Thoracic aorta (tissue), 2 donors: ENCODE results near the gene CCT6B. TPM values are rescaled to one million over a fixed set of nuclear protein-coding genes. Genes with fewer than 3 reads are reported as not detected.

Experiments used
- ATAC-seq: fragments of 150-250 bp; one replicate; pipeline ENCODE4 v1.8.0; 2017; ENCODE audit warnings: low read depth; ENCODE audit not compliant: insufficient number of reproducible peaks, low FRiP score
- DNase-seq: peaks from one replicate; pipeline ENCODE4 v3.0.0-alpha.2; 2020; ENCODE audit warnings: low spot score
- H3K27ac ChIP-seq, 2 donors: fragments of 200-600 bp; sonication (generic); 1 replicate in 1 of 2; 2 replicates in 1 of 2; pipeline ENCODE4 v1.5.1; 2016; ENCODE audit warnings: mild to moderate bottlenecking in 2 of 2, moderate library complexity in 2 of 2
- H3K27me3 ChIP-seq: fragments of 200-600 bp; sonication (generic); replicated peaks from 2 replicates; pipeline ENCODE4 v1.6.0; 2016; ENCODE audit warnings: mild to moderate bottlenecking; ENCODE audit not compliant: insufficient read depth
- H3K36me3 ChIP-seq: fragments of 200-600 bp; sonication (generic); one replicate; pipeline ENCODE4 v1.5.1; 2016
- H3K4me1 ChIP-seq, 2 donors: fragments of 200-600 bp; sonication (generic); 1 replicate in 1 of 2; 2 replicates in 1 of 2; pipeline versions ENCODE4 v1.5.1 to v1.6.0; 2016; ENCODE audit warnings: low read depth in 2 of 2, mild to moderate bottlenecking in 1 of 2; ENCODE audit not compliant: control insufficient read depth in 1 of 2
- H3K4me3 ChIP-seq: fragments of 200-600 bp; sonication (generic); 2 replicates; pipeline ENCODE4 v1.5.1; 2016; ENCODE audit warnings: mild to moderate bottlenecking
- H3K9me3 ChIP-seq: fragments of 200-600 bp; sonication (generic); 2 replicates; pipeline ENCODE4 v1.5.1; 2016
- CTCF ChIP-seq: fragments of 200-600 bp; sonication (generic); IDR thresholded peaks from one replicate; pipeline ENCODE4 v1.5.1; 2019; ENCODE audit warnings: antibody characterized with exemption
- total RNA-seq, 2 donors: library from RNA; depleted of rRNA; stranded (reverse); fragments of >200 nt; gene quantifications; one replicate each; pipeline versions ENCODE4 v1.1.0 to v1.2.3, GENCODE V29; 2016

Gene CCT6B
- total RNA-seq, 2 donors from 2014 or later: 1.1 to 4.9 TPM

DNA sequence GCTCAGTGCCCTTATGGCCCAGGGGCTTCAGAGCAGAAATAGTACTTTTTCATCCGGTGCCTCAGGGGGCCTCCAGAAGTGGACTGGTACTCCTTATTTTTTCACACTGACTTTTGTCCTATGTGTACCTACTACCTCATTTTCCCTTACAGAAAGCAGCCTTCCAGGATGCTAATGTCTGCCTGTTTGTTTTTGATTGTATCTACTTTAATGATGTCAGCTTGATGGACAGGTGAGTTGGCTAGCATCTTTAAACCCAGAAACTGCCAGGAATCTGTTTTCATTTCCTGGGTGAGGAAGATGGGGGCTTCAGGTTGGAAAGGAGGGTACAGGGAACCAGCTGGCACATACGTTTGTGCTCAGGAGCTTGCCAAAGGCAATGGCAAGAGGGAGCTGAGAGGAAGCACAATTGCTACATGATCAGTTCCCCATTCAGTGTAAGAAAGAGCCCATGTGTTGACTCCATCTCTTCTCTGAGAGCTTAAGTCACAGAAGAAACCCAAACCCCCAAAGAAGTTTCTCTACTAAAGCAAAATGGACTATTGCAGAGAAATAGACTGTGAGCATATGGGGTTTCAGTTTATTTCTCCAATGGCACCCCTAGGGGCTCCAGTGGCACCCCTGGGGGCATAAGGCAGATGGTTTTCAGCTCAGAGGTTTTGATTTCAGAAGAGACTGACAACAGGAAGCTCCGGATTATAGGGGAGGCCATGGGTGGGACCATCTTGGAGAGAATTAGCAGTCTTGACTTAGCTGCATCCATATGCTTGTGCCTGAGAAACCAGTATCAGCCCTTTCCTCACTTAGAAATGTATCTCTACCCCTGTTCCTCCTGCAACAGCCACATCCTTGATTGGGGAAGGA is 35.4 kb upstream of the CCT6B start:
- H3K36me3 ChIP-seq: peaks cover 36% of the 10 kb centered on the region
- TF ChIP-seq CTCF: no peak
- no peaks in the 10 kb centered on the region for H3K27me3 ChIP-seq
- H3K4me3 ChIP-seq: no peak overlapping the region
- ATAC-seq: no peak
- H3K4me1 ChIP-seq: peaks cover 6 to 17% of the 10 kb centered on the region in 2 donors
- H3K9me3 ChIP-seq: no peaks in the 10 kb centered on the region
- DNase-seq: no peak
- H3K27ac ChIP-seq: peak overlapping the region; percentile 71 to 72

DNA sequence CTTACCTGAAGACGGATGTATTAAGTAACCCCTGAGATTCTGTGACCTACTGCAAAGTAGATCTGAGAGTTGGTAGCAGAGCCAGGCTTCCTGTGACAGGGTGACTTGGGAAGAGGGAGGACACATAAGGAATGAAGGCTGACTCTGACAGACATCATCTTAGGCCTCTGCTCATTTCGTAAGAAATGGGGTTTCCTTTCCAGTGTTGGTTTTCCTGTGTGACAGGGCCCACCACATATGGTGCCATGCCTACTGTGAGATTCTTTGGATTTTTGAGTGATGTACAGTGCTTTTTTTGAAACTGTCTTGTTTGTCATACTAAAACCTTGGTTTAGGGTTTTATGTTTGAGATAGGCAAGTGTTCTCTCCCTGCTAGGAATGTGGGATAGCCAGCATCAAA is 31.8 kb upstream of the CCT6B start:
- no peaks in the 10 kb centered on the region for H3K9me3 ChIP-seq
- H3K27ac ChIP-seq: no peak overlapping the region
- DNase-seq: no peak
- ATAC-seq: no peak
- no peak overlapping the region for H3K4me3 ChIP-seq
- H3K36me3 ChIP-seq: peaks cover 50% of the 10 kb centered on the region
- TF ChIP-seq CTCF: no peak
- H3K4me1 ChIP-seq: peaks cover 6 to 14% of the 10 kb centered on the region in 2 donors
- H3K27me3 ChIP-seq: no peaks in the 10 kb centered on the region

- peaks cover under 1% of the 10 kb centered on the region in 2 donors for H3K4me1 ChIP-seq
- no peak for TF ChIP-seq CTCF
- DNase-seq: no peak
- H3K27me3 ChIP-seq: no peaks in the 10 kb centered on the region
- H3K4me3 ChIP-seq: no peak overlapping the region
- H3K9me3 ChIP-seq: no peaks in the 10 kb centered on the region
- ATAC-seq: no peak
- H3K27ac ChIP-seq: no peak overlapping the region
- peaks cover 54% of the 10 kb centered on the region for H3K36me3 ChIP-seq
Observed at GRCh38 chr17:34991606-34992005, 30.3 kb upstream of the CCT6B start.

DNA sequence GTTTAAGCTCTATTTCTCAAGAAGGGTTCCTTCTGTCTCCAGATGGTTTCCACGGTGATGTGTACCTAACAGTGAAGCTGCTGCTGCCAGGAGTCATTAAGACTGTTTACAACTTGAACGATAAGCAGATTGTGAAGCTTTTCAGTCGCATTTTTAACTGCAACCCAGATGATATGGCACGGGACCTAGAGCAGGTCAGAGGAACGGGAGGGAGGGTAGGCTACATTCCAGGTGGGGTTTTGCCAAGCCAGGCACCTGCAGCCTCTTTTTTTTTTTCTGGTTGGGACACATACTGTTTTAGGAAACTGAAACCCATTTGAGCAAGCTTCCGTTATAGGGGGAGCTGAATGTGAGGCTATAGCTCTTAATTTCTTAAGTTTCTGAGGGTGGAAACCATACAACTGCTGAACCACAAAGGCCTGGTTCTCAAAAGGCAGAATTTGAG is 29.7 kb upstream of the CCT6B start:
- DNase-seq: no peak

More for the DNA sequence above, 29.7 kb upstream of the CCT6B start:
- Histone ChIP-seq H3K9me3 (no peaks in the 10 kb centered on the region), H3K36me3 (peaks cover 53% of the 10 kb centered on the region), H3K4me1 (no peaks in the 10 kb centered on the region), H3K27me3 (no peaks in the 10 kb centered on the region), H3K4me3 (no peak overlapping the region), H3K27ac (no peak overlapping the region)
- no peak for TF ChIP-seq CTCF
- no peak for ATAC-seq
